HepG2 (cell line): ENCODE measurements around the gene SYT8. TPM values are rescaled to one million over a fixed set of nuclear protein-coding genes. Genes with fewer than 3 reads are reported as not detected.

ENCODE experiments used
- FIP1L1 ChIP-seq: fragments of 200-400 bp; formaldehyde crosslinking; IDR thresholded peaks from 2 replicates; pipeline ENCODE4 v1.6.1; 2018; ENCODE audit warnings: low read depth, mild to moderate bottlenecking, low read length, moderate library complexity, borderline replicate concordance; ENCODE audit not compliant: insufficient read depth
- HIVEP1 ChIP-seq: sonication (generic); formaldehyde crosslinking; IDR thresholded peaks from 2 replicates; pipeline ENCODE4 v1.4.0; 2020; ENCODE audit warnings: mild to moderate bottlenecking, missing genetic modification reagents
- HOXA9 ChIP-seq: sonication (generic); formaldehyde crosslinking; IDR thresholded peaks from 2 replicates; pipeline ENCODE4 v1.8.1; 2022; ENCODE audit warnings: missing genetic modification reagents, mild to moderate bottlenecking, moderate library complexity, borderline replicate concordance
- KLF11 ChIP-seq: IDR thresholded peaks from 2 replicates; pipeline ENCODE4 v1.6.1; 2016; ENCODE audit warnings: missing compliant biosample characterization
- KLF16 ChIP-seq, 2 experiments: sonication (generic) in 1 of 2; formaldehyde crosslinking in 1 of 2; IDR thresholded peaks; 2 replicates each; pipeline versions ENCODE4 v1.6.1 to v1.8.0; 2016 to 2023; ENCODE audit warnings: missing genetic modification reagents in 2 of 2, missing compliant biosample characterization in 1 of 2
- KMT2A ChIP-seq: sonication (generic); formaldehyde crosslinking; IDR thresholded peaks from 2 replicates; pipeline ENCODE4 v1.4.0; 2020; ENCODE audit warnings: missing genetic modification reagents
- MATR3 ChIP-seq: sonication (generic); formaldehyde crosslinking; IDR thresholded peaks from 2 replicates; pipeline ENCODE4 v1.4.0; 2020; ENCODE audit warnings: missing genetic modification reagents
- MTA3 ChIP-seq: sonication (generic); formaldehyde crosslinking; IDR thresholded peaks from 2 replicates; pipeline ENCODE4 v1.4.0; 2020; ENCODE audit warnings: missing genetic modification reagents
- MXD4 ChIP-seq: IDR thresholded peaks from 2 replicates; pipeline ENCODE4 v1.6.1; 2016; ENCODE audit warnings: mild to moderate bottlenecking, missing biosample characterization, missing genetic modification reagents
- NBN ChIP-seq: fragments of 450-650 bp; conservative IDR thresholded peaks from 2 replicates; pipeline ENCODE4 v1.6.1; 2017
- NFYC ChIP-seq: IDR thresholded peaks from 2 replicates; pipeline ENCODE4 v1.6.1; 2016; ENCODE audit warnings: missing genetic modification reagents, missing compliant biosample characterization
- REL ChIP-seq: sonication (generic); formaldehyde crosslinking; conservative IDR thresholded peaks from 2 replicates; pipeline ENCODE4 v1.8.0; 2022; ENCODE audit warnings: mild to moderate bottlenecking, missing genetic modification reagents, moderate library complexity
- RFX5 ChIP-seq: IDR thresholded peaks from 2 replicates; pipeline ENCODE4 v1.6.1; 2011; ENCODE audit warnings: low read depth, low read length, improper control_type of control experiment
- RORA ChIP-seq: sonication (generic); formaldehyde crosslinking; IDR thresholded peaks from 2 replicates; pipeline ENCODE4 v1.5.0; 2020; ENCODE audit warnings: mild to moderate bottlenecking, missing genetic modification reagents, moderate library complexity
- SMAD3 ChIP-seq: sonication (generic); formaldehyde crosslinking; IDR thresholded peaks from 2 replicates; pipeline ENCODE4 v1.4.0; 2020; ENCODE audit warnings: missing genetic modification reagents
- SRSF1 ChIP-seq: fragments of 200-400 bp; formaldehyde crosslinking; optimal IDR thresholded peaks from 2 replicates; pipeline ENCODE3; 2017; ENCODE audit warnings: mild to moderate bottlenecking, low read depth, low read length, moderate library complexity
- TSC22D2 ChIP-seq: sonication (generic); formaldehyde crosslinking; IDR thresholded peaks from 2 replicates; pipeline ENCODE4 v1.5.1; 2020; ENCODE audit warnings: missing genetic modification reagents, mild to moderate bottlenecking, borderline replicate concordance
- ZMYM3 ChIP-seq: sonication (generic); formaldehyde crosslinking; IDR thresholded peaks from 2 replicates; pipeline ENCODE4 v1.5.1; 2020; ENCODE audit warnings: mild to moderate bottlenecking, missing genetic modification reagents
- ZNF329 ChIP-seq: sonication (generic); formaldehyde crosslinking; IDR thresholded peaks from 2 replicates; pipeline ENCODE4 v1.9.0; 2021; ENCODE audit warnings: low read depth, mild to moderate bottlenecking, missing genetic modification reagents
- ZNF672 ChIP-seq: sonication (generic); formaldehyde crosslinking; IDR thresholded peaks from 2 replicates; pipeline ENCODE4 v1.8.1; 2022; ENCODE audit warnings: missing genetic modification reagents
- polyA plus RNA-seq, 8 experiments: library from polyadenylated mRNA; depleted of rRNA in 3 of 8; stranded (reverse) in 7 of 8; unstranded in 1 of 8; fragments of >200 nt; fragmentation: Illumina TruSeq in 4 of 8; extraction: Trizol in 4 of 8; gene quantifications; 2 replicates each; pipeline versions ENCODE4 v1.2.1 to v1.2.3, GENCODE V29; 2011 to 2016; ENCODE audit warnings: low read depth in 4 of 8, missing spikeins in 1 of 8, mixed read lengths in 1 of 8; ENCODE audit not compliant: insufficient read depth in 1 of 8
- total RNA-seq, 5 experiments: library from RNA; depleted of rRNA; stranded (reverse); fragments of >200 nt; fragmentation: Illumina TruSeq; extraction: Trizol; gene quantifications; 2 replicates each; pipeline ENCODE4 v1.2.3, GENCODE V29; 2016; ENCODE audit warnings: low read depth in 1 of 5
- TF ChIP-seq, protein P1 (sequence below): sonication (generic); formaldehyde crosslinking; IDR thresholded peaks from 2 replicates; pipeline ENCODE4 v1.4.0; 2020; ENCODE audit warnings: missing genetic modification reagents, borderline replicate concordance
- TF ChIP-seq, protein P2 (sequence below): IDR thresholded peaks from 2 replicates; pipeline ENCODE4 v1.6.1; 2016; ENCODE audit warnings: mild to moderate bottlenecking
- TF ChIP-seq, protein P3 (sequence below): IDR thresholded peaks from 2 replicates; pipeline ENCODE4 v1.6.1; 2016; ENCODE audit warnings: low read depth
- TF ChIP-seq, protein P4 (sequence below): sonication (generic); formaldehyde crosslinking; IDR thresholded peaks from 2 replicates; pipeline ENCODE4 v1.4.0; 2020; ENCODE audit warnings: missing genetic modification reagents, mild to moderate bottlenecking, borderline replicate concordance

SYT8 gene
- total and polyA plus RNA-seq, 2 of the 13 experiments (the other 11 are each of a cell fraction or from before 2014, with no cell fraction given): 0.60 to 2.3 TPM

DNA sequence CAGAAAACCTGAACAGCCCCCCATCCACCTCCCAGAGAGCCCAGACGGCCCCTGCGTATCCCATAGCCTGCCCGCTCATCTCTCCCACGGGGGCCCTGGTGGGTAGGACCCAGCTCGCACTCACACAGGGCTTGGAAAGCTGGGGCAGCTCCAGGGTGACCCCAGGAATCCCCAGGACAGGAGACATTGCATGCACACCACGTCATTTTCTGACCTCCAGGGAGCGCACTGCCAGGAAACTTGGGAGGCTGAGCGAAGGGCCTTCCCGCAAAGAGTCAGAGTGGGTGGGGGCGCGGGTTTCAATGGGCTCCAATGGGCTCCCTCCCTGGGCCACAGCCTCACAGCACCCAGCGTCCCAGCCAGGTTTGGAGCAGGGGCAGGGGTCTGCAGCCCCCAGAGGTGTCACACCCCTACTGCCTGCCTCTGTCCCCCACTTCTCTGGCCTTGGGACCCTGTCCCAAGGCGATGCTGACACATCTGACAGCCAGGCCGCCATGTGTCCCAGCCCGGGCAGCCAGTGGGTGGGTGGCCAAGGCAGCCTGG is 8.2 kb upstream of the SYT8 start (continued):
- 0 out of 2 replicates have a peak, but pooled peaks have one; percentile 8 for TF ChIP-seq MXD4 (CRISPR knock-in tag)
- TF ChIP-seq KLF16 (CRISPR knock-in tag; IDR thresholded peaks at IDR 0.05): no peak
- 0 out of 2 replicates have a peak, but pooled peaks have one; percentile 17 for TF ChIP-seq KMT2A (CRISPR knock-in tag)
- TF ChIP-seq ZNF672: 0 out of 2 replicates have a peak, but pooled peaks have one; percentile 37
- TF ChIP-seq, protein P1, sequence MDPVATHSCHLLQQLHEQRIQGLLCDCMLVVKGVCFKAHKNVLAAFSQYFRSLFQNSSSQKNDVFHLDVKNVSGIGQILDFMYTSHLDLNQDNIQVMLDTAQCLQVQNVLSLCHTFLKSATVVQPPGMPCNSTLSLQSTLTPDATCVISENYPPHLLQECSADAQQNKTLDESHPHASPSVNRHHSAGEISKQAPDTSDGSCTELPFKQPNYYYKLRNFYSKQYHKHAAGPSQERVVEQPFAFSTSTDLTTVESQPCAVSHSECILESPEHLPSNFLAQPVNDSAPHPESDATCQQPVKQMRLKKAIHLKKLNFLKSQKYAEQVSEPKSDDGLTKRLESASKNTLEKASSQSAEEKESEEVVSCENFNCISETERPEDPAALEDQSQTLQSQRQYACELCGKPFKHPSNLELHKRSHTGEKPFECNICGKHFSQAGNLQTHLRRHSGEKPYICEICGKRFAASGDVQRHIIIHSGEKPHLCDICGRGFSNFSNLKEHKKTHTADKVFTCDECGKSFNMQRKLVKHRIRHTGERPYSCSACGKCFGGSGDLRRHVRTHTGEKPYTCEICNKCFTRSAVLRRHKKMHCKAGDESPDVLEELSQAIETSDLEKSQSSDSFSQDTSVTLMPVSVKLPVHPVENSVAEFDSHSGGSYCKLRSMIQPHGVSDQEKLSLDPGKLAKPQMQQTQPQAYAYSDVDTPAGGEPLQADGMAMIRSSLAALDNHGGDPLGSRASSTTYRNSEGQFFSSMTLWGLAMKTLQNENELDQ (CRISPR knock-in tag): no peak
- TF ChIP-seq, protein P2, sequence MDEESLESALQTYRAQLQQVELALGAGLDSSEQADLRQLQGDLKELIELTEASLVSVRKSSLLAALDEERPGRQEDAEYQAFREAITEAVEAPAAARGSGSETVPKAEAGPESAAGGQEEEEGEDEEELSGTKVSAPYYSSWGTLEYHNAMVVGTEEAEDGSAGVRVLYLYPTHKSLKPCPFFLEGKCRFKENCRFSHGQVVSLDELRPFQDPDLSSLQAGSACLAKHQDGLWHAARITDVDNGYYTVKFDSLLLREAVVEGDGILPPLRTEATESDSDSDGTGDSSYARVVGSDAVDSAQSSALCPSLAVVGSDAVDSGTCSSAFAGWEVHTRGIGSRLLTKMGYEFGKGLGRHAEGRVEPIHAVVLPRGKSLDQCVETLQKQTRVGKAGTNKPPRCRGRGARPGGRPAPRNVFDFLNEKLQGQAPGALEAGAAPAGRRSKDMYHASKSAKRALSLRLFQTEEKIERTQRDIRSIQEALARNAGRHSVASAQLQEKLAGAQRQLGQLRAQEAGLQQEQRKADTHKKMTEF (CRISPR knock-in tag): no peak
- TF ChIP-seq NBN: no peak
- TF ChIP-seq REL (CRISPR knock-in tag): no peak
- peak; percentile 42 for TF ChIP-seq SRSF1
- TF ChIP-seq HIVEP1 (CRISPR knock-in tag): 0 out of 2 replicates have a peak, but pooled peaks have one; percentile 45
- TF ChIP-seq KLF11 (CRISPR knock-in tag): 0 out of 2 replicates have a peak, but pooled peaks have one; percentile 31
- TF ChIP-seq ZNF329: no peak
- TF ChIP-seq, protein P3, sequence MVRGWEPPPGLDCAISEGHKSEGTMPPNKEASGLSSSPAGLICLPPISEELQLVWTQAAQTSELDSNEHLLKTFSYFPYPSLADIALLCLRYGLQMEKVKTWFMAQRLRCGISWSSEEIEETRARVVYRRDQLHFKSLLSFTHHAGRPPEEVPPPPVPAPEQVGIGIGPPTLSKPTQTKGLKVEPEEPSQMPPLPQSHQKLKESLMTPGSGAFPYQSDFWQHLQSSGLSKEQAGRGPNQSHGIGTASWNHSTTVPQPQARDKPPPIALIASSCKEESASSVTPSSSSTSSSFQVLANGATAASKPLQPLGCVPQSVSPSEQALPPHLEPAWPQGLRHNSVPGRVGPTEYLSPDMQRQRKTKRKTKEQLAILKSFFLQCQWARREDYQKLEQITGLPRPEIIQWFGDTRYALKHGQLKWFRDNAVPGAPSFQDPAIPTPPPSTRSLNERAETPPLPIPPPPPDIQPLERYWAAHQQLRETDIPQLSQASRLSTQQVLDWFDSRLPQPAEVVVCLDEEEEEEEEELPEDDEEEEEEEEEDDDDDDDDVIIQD (CRISPR knock-in tag): no peak
- TF ChIP-seq FIP1L1: no peak
- no peak for TF ChIP-seq MATR3 (CRISPR knock-in tag)
- TF ChIP-seq NFYC (CRISPR knock-in tag): no peak
- TF ChIP-seq RFX5: no peak
- no peak for TF ChIP-seq ZMYM3
- TF ChIP-seq SMAD3 (CRISPR knock-in tag): no peak
- no peak for TF ChIP-seq HOXA9 (CRISPR knock-in tag)
- TF ChIP-seq RORA (CRISPR knock-in tag): no peak
- no peak for TF ChIP-seq TSC22D2
- TF ChIP-seq, protein P4, sequence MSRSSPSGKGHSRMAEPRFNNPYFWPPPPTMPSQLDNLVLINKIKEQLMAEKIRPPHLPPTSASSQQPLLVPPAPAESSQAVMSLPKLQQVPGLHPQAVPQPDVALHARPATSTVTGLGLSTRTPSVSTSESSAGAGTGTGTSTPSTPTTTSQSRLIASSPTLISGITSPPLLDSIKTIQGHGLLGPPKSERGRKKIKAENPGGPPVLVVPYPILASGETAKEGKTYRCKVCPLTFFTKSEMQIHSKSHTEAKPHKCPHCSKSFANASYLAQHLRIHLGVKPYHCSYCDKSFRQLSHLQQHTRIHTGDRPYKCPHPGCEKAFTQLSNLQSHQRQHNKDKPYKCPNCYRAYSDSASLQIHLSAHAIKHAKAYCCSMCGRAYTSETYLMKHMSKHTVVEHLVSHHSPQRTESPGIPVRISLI (CRISPR knock-in tag): no peak
- TF ChIP-seq MTA3: no peak
